Measurements from ENCODE around the gene SH3RF2. TPM values are rescaled to one million over a fixed set of nuclear protein-coding genes. Genes with fewer than 3 reads are reported as not detected.
"Not testable (repeated sequence)": the region's sequence is repeated elsewhere in the genome, so short reads cannot be mapped to it uniquely, and the experiment has no call there.

The SH3RF2 gene
- polyA plus RNA-seq, 1 donor, result 5.2 TPM

DNA sequence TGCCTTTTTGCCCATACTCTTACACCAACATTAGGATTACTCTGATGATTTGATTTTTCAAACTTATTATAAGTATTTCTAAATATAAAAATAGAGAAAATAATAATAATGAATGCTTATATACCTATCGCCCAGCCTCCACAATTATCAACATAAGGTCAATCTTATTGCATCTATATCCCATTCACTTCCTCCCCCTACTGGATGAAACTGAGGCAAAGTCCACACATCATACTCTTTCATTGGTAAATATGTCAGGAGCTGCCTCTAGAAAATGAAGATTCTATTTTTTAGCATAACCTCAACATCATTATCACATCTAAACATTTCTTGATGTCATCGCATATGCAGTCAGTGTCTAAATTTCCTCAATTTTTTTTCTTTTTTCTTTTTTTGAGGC lies 44.3 kb downstream of the SH3RF2 start:
- DNase-seq, result no peak

DNA sequence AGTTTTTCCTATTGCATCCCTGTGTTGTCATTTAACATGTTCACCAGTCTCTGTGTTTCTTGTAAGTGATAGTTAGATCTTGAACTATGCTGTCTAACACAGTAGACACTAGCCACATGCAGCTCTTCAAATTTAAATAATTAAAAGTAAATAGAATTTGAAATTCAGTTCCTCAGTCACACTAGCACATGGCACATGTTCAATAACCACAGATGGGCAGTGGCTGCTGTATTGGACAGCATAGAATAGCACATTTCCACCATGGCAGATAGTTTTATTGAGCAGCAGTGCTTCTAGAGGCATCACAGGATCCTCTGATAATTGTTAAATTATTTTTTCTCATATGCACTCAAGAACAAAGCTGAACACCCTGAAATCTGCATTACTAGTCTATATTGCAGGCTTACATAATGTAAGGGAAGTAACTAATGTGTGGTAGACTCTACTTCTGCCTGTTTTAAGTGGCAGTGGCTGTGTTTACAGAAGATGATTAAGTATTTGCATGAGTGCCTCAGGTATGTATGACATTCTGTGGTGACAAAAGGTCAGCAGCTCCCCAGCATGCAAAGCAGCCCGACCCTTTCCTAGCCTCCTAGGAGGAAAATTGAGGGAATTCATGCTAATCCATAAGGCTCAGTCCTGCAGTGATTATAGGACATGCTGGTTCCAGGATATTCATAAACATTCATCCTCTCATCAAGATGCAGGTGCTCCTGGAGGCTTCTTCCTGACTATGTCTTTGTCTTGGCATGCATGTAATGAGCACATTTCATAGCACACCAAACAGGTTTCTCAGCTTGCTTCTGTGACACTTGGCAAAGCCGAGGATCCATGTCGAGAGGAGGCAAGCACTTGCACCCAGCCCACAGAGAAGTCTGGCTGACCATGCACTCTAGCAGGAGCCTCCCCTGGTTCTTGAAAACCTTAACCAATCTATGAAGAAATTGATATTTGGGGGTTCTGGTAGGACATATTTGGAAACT lies 45.5 kb downstream of the SH3RF2 start:
- DNase-seq, result no peak

DNA sequence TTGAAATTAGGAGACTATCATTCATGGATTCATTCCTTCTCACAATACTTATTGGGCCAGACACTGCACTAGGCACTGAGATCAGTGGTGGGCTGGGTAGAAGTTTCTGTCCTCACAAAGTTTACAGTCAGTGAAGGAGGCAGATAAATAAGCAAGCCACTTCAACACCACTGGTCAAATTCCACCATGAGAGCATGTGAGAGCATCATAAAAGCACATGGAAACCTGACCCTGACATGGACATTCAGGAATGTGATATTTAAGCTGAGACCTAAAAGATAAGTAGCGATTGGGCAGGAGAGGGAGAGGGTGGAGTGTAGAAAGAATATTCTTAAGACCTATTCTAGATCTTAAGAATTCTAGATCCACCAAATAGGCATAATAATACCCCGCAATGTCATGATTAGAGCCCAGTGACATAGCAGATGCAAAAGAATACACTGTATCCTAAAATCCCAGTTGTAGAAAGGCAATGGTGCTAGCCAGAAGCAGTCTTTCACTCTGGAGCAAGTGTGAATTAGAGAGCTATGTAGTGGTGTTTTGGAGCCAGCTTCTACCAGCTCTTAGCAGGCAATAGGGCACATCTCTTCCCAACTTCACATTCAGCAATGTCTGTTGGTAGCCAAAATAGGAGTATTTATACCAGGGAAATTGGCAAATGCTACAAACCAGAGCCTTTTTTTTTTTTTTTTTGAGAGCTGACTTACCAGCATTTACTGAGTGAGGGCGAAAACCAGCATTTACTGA lies 46.4 kb downstream of the SH3RF2 start:
- no peak for DNase-seq

DNA sequence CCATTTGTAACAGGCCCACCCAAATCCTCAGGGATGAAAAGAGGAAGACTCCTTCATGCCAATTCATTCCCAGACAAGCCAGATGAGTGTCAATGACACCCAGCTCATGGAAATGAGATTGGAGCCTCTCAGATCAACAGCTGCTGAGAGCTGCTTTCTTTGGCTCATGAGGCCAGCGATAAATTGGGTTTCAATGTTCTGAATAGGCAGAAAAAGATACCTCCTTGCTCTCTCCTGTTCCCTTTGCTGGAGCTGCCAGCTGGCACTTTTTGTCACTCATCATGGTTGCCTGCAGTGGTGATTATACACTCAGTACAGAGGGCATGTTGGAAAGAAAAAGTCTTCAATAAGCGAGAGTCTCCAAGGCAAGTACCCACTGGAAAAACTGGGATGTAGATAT lies 47.1 kb downstream of the SH3RF2 start:
- no peak for DNase-seq

DNA sequence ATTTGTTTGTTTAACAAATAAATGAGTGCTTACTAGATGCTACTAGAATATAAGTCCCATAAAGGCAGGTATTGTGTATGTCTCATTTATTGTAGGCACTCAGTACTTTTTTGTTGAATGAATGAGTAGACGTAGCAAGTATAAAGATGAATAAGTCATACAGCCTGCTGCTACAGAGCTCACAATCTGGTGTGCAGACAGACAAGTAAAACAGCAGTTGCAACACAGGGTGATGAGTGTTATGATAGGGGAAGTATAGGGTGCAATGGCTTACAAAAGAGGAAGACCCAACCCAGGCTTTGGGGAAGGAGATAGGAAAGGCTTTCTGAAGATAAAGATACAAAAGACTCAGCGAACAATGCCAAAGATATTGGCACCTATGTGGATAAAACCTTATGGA lies 47.7 kb downstream of the SH3RF2 start:
- DNase-seq, result no peak

DNA sequence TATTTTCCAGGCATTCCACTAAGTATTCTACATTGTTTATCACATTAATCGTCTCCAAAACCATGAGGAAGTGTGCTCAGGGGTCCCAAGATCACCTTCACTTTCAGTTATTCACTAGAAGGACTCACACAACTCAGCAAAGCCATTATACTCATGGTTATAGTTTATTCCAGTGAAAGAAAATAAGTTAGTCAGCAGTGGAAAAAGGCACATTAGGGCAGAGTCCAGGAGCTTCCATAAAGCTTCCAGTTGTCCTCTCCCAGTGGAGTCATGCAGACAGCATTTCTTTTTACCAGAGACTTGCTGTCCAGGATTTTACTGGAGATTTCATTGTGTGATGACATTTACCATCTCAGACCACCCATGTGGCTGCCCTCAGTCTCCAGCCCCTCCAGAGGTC lies 51.5 kb downstream of the SH3RF2 start:
- no peak for DNase-seq

DNA sequence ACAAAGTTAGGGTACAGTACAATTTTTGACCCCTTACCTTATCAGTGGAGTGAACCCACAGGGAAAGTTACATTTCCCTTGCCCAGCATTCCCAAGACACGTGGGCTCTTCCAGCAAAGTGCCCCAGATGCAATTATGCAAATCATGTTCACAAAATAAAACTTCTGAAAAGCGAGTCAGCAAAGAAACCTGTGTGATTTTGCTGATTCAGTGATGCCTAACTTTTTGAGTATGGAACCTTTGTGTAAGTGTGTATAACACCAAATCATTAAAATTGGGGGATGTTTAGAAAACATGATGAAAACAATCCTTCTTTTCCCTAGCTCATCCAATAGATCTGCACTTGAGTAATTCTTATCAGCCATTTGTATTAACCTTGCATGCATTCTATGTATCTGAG lies 52.6 kb downstream of the SH3RF2 start:
- no peak for DNase-seq

DNA sequence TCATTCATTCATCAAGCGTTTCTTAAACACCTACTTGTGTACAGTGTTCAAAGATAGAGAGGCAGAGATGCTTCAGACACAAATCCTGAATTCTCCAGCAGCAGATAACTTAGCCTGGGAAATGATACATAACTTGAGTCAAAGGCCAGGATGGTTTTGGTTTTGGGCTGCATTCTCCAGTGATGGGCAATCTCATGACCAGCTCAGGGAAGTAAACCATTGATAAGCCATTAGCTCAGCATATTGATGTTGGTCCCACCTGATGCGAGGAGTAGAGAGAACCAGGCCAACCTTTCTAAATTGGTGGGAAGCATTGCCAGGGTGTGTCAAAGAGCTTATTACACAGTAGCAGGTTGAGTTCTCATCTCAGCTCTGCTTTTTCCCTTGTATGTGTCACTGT lies 53.0 kb downstream of the SH3RF2 start:
- no peak for DNase-seq

DNA sequence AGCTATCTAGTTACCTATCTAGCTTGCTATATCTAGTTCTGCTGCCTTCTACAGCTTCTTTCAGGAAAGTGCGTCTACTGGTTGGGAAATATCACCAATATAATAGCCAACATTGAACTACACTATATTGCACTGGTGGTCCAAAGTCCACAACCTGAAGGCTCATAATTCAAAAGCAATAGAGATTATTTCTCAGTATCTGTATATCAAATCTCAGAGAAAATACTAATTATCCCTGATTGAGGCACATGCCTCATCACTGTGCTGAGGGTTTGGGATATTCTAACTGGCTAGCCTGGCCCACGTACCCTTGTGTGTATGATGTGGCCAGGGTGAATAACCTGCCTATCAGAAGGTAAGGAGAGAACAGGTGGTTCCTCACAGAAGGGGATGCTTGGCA lies 53.8 kb downstream of the SH3RF2 start:
- no peak for DNase-seq

DNA sequence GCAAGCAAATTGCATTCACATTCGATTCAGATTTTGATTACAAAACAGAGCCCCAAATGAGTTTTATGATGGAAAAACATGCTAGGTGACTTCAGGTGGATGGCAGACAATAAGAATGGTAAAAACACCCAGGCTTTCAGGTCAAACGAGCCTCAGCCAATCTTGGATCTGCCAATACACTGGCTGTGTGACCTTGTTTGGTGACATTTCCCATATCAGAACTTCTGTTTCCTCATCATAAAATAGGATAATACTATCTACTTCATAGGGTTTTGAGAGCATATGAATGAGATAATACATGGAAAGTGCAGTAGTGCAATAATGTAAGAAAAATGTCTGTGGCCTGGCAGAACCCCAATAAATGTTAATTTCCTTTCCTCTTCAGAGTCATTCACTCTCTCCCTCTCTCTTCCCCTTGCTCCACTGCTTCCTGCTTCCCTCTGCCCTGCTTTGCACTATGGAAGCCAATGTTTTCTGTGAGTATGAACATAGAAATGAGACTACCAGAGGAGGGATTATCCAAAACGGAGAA lies 54.7 kb downstream of the SH3RF2 start:
- DNase-seq, result no peak

DNA sequence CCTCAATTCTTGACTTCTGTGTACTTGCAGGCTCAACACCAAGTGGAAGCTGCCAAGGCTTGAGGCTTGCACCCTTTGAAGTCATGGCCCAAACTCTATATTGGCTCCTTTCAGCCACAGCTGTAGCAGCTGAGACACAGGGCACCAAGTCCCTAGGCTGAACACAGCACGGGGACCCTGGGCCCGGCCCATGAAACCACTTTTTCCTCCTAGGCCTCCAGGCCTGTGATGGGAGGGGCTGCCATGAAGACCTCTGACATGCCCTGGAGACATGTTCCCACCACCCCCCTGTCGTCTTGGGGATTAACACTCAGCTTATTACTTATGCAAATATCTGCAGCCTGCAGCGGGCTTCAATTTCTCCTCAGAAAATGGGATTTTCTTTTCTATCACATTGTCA lies 57.2 kb downstream of the SH3RF2 start:
- not testable (repeated sequence) for DNase-seq

DNA sequence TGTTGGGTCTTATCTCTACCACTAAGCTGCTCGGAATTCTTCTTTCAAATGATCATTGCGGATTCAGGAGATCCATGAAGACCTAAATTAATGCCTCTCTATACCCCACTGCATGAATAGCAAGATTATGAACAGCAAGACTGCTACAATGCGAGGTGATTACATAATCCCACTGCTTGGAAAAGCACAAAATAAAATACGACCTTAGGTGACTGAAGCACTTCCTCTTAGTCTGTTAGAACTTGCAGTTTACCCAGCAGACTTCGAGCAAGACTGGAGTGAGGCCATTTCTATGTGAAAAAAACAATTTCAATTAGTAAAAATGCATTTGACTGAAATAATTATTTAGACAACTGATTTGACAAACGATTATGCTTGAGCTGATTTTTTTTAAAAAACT lies 59.8 kb downstream of the SH3RF2 start:
- DNase-seq, result no peak

DNA sequence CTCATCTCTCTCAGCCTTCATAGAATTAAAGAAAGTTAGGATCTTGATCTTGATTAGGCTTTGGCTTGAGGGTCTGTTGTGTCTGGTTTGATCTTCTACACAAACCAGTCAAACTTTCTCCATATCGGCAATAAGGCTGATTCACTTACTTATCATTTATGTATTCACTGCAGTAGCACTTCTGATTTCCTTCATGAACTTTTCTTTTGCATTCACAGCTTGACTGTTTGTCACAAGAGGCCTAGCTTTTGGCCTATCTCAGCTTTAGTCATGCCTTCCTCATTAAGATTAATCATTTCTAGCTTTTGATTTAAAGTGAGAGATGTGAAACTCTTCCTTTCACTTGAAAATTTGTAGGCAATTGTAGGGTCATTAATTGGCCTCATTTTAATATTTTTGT lies 62.8 kb downstream of the SH3RF2 start:
- DNase-seq, result no peak

DNA sequence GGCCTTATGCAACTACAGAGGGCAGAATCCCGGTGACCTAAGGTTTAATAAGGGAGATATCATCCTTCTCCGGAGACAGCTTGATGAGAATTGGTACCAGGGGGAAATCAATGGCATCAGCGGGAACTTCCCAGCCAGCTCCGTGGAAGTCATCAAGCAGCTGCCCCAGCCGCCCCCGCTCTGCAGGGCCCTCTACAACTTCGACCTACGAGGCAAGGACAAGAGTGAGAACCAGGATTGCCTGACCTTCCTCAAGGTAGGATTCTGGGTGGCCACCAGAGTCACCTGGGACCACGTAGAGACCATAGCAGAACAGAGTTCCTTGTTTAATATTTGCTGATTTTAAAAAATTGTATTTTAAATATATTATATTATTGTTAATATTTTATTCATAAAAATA lies 63.7 kb downstream of the SH3RF2 start:
- no peak for DNase-seq

DNA sequence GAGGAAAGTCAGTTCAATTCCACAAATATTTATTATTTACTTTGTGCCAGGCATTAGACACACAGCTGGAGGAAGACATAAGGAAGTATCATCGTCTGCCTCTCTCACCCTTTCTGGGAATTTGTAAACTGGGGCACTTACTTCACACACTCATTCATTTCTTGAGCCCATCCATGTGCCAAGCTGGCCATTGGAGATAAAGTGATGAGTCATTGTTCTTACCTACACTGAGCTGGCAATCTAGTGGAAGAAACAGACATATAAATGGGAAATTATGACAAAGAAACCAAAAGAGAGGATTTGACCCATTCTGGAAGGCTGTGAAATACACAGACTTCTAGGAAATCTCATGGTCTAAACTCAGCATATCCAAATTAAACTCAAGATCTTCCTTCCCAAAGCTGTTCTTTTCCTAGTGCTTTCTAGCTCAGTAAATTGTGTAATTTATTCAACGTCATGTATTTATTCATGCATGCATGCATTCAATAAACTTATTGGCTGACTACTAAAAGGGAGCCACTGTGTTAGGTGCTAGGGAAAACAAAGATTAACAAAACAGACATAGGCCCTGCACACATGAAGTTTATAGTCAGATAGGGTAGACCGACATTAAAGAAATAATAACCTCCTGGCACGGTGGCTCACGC lies 65.3 kb downstream of the SH3RF2 start:
- DNase-seq, result no peak

DNA sequence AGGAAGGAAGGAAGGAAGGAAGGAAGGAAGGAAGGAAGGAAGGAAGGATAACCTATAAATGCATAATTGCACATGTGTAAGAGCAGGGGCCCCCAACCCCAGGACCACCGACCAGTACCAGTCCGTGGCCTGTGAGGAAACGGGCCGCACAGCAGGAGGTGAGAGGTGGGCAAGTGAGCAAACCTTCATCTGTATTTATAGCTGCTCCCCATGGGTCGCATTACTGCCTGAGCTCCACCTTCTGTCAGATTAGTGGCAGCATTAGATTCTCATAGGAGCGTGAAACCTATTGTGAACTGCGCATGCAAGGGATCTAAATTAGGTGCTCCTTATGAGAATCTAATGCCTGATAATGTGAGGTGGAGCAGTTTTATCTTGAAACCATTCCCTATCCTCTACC lies 66.1 kb downstream of the SH3RF2 start:
- no peak for DNase-seq

DNA sequence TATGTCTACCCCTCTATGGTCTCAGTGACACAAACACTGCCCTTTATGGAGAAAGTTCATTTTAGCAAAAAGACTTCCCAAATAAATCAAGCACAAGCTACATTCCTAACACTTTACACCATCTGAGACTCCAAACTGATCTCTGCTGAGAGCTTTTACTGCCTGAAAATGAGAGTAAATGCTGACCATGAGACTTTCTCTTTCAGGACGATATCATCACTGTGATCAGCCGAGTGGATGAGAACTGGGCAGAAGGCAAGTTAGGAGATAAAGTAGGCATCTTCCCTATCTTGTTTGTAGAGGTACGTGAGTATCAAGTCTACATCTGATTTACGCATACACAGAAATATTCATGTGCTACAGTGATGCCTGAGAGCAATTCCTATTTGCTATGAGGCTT lies 67.5 kb downstream of the SH3RF2 start:
- no peak for DNase-seq

DNA sequence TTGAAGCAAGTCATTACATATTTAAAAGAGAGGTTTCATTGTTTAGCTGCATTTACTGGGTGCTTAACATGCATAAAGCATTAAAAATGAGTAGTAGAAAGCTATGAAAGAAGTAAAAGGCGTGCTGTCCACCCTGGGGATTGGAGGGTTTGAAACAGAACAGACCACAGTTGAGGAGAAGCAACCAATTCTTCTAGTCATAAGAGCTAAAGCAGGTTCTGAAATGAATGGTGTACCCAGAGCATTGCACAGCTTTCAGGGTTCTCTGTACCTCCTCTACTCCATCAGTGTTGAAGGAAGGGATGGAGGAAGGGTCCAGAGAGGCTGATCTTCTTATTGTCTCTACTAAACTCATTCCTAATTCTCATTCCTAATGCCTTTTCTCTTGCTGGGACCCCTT lies 68.9 kb downstream of the SH3RF2 start:
- no peak for DNase-seq

DNA sequence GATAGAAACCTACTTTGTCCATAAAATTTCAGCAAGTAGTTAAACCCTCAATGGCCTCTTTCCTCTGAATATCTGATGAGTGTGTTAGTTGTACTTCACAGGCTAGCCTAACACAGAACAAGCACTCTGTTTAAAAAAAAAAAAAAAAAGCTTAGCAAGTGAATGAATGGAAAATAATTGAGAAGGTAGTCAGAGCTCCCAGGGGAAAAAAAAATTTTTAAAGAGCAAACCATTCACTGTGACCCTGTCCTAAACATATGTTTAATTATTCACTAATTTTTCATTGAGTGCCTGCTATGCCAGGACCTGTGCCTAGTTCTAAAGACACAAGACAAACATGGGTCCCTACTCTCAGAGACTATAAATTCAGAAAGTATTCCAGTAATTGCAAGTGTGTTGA lies 69.3 kb downstream of the SH3RF2 start:
- DNase-seq, result no peak

DNA sequence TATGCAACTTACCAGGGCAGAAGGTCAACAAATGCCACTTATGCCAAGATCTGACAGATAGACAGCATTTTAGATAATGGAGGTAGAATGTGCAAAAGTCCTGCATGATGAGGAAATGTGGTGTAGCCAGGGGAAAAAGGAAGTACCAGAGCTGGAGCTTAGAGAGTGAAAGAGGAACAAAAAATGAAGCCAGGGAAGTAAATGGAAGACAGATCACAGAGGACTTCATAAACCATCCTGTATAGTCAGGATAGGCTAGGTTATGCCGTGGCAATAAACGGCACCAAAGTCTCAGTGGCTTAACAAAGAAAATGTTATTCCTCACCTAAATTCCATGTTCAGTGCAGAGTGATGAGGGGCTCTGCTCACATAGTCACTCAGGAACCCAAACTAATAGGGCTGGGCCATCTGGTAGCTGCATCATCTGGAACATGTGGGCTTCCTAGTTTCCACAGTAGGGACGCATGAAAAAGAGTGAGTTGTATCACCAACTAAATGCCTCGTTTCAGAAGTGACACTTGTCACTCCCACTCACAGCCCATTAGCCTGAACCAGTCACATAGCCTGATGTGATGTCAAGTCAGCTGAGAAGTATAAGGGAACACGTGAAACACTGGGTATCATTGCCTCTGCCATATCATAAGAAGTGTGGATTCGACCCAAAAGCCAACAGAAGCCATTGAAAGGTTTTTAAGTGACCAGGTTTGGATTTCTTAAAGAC lies 70.3 kb downstream of the SH3RF2 start:
- no peak for DNase-seq

DNA sequence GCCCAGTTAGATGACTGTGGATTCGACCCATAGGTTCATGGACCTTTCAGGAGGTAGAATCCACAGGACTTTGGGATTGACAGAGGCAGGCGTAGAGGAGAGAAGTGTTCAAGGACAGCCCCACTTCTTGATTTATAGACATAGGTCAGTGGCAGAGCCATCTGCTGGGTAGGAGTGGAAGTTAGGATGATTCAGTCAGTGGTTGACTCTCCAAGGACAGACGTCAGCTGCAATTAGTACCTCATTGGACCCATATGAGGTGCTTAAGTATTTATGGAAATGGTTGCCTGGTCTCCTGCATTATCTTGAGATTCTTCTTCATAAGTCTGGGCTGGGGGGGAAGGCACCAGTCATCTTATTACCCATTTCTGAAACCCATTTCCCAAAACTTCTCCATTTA lies 70.9 kb downstream of the SH3RF2 start:
- no peak for DNase-seq

DNA sequence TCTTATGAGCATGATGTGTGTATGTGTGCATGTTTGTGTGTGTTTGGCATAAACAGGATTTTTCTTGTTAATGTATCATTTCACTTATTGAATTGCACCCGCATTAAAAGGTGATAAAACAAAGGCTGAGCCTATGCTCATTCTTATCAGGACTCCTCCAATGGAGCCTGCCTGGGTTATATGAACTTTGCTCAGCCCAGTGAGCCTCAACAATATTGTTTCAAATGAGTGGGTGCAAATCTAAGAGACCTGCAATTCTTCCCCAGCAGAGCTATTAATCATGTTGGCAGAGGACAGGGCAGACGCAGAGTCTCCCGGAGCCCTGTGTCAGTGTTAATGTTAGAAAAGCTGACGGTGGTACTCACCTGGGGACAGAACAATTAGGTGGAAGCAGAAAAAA lies 71.6 kb downstream of the SH3RF2 start:
- DNase-seq, result no peak

Measured in hindlimb muscle (tissue), 1 donor.